HT-29 (cell line): ENCODE results near the gene CTSC. TPM values are rescaled to one million over a fixed set of nuclear protein-coding genes. Genes with fewer than 3 reads are reported as not detected.

ENCODE experiments used
- DNase-seq: peaks from one replicate; pipeline ENCODE4 v3.0.0-alpha.2; 2015; ENCODE audit warnings: low spot score
- total RNA-seq: library from RNA; depleted of rRNA; stranded (reverse); fragments of >200 nt; shearing (Covaris generic); gene quantifications from 2 replicates; pipeline ENCODE4 v1.2.3, GENCODE V29; 2014

CTSC gene
- total RNA-seq, 1 experiment from 2014 or later = 91.1 TPM

- no peak for DNase-seq
Measured at GRCh38 chr11:88320149-88320559, 17.4 kb downstream of the CTSC start.

- no peak for DNase-seq
Measured at GRCh38 chr11:88318017-88318416, 19.5 kb downstream of the CTSC start.

DNA sequence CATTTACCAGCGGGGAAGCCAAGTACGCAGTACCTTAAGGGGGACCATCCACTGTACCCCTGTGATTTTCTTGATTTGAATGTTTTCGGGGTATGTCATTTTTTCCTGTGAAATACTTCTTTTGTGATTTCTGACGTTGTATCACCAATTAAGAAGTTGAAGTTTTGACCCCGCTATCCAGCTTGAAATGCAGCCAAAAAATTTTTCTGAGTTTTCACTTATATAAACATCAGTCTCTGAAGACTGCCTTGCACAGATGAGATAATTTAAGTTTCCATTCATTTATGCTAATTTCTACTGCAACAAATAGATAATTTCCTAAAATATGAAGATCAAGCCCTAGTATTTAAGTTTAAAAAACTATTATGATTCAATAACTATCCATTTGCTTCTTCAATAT lies 20.0 kb downstream of the CTSC start:
- no peak for DNase-seq

- no peak for DNase-seq
Measured at GRCh38 chr11:88315981-88316441, 21.5 kb downstream of the CTSC start.

DNA sequence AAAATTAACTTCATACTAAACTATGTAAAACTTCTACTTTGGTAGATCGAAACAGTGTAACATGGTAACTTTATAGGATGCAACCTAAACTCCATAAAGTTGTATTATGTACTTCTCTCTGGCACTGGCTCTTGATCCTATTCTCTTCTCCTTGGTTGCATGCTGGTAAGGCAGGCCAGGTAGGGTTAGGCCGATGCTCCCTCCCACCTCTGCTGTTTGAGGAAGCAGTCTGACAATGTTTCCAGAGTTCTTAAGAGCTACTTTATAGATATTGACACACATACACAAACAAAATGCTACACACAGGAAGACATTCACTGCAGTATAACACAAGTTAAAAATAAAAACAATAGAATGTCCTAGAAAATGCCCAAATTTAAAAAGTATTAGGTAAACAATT lies 22.5 kb downstream of the CTSC start:
- no peak for DNase-seq

DNA sequence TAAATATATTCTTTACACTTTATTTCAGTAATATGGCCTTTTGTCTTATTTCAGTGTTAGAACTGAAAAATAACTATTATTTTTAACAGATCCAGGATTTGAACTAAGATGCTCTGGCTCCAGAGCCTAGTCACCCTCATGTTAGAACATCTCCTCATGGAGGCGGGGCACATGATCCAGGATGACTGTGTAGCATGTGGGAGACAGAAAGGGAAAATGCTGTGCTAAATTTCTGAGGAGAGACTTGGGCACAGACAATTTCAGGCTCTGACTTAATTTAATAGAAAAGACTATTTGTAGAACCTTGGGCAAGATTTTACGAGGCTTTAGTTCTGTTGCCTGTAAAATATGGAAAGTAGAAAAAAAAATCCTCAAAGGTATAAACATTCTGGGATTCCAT lies 24.1 kb downstream of the CTSC start:
- DNase-seq = no peak

DNA sequence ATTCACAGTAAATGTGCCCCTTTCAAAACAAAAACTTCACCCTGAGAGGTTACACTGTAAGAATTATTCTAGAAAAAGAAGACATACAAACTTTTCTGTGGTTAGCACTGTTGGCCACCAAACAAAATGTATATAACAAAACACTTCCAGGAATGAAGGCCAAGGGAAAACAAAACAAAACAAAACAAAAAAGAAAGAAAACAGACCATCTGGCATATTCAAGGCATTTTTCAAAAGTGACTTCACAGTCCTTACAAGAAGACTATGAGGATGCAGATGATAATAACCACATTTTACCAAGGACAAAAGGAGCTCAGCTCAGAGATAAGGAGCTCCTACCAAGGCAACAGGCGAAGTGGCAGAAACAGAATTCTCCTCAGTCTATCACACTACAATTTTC lies 24.9 kb downstream of the CTSC start:
- no peak for DNase-seq

DNA sequence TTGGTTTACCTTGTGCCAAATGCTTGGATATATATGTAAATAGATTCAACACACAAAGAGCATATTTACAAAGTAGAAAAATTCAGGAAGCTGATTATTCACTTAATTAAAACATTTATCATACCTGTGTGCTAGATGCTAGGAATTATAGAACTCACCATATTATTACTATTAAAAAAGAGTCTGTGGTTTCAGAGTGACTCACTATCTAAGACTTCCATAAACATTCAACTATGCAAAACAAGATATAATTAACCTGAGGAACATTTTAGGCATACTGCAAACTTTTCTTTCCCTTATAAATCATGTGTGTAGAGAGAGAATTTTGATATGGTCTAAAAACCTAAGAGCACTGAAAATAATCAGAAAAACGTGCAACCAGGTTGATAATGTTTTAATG lies 27.3 kb downstream of the CTSC start:
- DNase-seq = no peak

DNA sequence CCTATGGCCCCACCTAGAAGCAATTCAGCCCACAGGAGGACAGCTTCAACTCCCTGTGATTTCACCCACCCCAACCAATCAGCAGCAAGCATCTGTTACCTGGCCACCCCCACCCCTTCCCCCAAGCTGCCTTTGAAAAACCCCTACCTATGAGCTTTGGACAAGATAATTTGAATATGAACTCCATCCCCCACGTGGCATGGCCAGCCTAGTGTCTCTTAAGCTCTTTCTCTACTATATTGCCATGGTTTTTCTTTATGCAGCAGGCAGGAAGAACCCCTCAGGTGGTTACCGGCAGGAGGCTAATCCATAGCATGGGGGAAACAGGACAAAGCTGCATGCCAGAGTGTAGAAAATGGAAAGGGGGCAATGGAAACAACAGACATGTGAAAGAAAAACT lies 29.0 kb downstream of the CTSC start:
- no peak for DNase-seq

GRCh38 chr11:88307749-88308425 lies 29.6 kb downstream of the CTSC start:
- no peak for DNase-seq

DNA sequence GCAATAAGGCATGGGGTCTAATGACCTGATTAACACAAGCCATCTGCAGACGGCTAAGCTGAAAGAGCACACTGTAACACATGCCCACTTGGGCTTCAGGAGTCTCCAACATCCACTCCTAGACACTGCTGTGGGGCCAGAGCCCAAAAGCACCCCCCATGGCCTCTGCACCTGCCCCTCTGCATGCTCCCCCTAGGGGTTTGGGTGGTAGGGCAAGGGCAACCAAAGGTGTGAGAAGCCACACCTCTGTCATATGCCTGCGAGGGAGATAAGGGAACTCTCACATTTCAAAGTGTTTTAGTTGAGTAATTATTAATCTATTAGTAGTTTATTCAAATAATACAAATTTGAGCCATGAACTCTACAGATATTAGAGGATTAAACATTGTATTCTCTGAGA lies 30.8 kb downstream of the CTSC start:
- DNase-seq = no peak

DNA sequence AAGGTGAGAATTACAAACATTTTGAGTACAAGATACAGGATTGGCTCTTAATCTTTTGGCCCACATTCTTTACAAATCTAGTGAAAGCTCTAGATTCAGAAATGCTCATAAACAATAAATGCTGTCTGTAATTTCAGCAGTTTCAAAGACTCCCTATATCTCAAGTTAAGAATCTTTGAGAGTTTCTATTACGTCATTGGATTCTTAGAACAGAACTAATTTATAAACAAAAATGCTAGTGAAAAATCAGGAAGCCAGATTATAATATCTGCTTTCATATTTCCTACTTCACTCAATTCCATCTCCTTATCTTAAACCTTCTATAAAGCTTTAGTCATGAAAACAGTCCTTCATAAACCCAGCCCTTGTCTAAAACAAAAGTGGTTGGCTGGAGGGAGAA lies 32.1 kb downstream of the CTSC start:
- no peak for DNase-seq

DNA sequence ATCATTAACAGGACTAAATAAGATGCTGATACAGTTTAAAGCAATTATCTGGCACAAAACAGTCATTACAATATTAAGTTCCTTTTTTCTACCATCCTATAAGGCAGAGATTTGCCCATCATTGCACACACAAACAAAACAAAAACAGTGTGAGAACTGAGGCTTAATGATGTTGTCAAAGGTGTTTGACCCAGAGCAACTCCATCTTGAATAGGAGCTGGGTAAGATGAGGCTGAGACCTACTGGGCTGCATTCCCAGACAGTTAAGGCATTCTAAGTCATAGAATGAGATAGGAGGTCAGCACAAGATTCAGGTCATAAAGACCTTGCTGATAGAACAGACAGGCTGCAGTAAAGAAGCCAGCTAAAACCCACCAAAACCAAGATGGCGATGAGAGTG lies 33.2 kb downstream of the CTSC start:
- DNase-seq = no peak

DNA sequence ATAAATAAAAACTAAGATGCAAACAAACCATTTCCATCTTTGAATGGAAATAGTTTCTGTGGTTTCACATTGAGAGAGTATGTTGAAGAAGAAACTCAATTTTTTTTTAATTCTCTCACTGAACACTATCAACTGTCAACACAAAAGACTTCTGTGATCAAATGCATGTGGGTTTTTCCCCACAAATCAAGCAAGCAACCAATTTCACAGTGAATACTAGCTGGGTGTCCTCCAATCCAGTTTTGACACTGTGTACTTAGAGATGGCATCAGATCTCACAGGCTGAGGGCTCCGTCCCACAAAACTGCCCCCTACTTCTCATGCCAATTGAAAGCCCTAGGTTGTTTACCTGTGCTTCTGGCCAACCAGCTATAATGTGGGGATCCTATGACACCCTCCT lies 34.5 kb downstream of the CTSC start:
- DNase-seq = no peak

GRCh38 chr11:88301488-88302140 lies 35.9 kb downstream of the CTSC start:
- no peak for DNase-seq

DNA sequence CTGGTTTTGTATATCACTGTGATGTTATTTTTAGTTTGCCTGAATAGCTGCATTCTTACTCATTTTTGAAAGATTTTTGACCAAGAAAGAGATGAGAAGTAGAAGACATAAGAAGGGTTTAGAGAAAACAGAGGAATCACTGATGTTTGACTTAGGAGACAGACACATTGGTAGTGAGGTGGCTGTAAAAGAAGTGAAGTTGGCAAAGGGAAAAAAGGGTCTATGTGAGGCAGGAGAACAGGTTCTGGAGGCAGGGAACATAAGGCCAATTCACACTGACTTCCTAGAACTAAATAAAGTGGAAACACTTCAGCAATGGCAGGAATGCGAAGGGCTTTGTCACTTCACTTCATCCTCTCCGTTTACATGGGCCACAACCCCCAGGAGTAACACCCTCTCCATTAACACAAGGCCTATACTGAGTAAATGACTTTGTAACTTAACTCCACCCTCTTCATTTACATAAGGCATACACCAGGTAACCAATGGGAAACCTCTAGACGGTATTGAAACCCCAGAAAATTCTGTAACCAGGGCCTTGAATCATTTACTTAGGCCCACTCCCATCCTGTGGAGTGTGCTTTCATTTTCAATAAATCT lies 36.5 kb downstream of the CTSC start:
- DNase-seq = no peak

DNA sequence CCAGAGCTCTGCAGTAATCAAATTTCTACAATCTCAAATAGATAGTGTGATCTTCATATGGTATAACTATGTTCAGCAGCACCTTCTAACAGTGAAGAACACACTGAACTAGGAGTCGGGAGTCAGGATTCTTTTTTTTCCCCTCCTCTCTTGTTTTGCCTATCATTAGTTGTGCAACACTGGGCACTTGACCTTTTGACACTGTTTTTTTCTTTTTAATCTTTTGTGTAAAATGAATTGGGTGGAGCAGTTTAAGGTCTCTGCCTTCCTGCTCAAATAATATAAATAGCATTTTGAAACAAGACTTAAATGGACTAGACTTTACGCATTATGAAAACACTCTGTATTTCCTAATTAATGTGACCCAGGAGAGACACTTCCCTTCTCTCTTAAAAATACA lies 39.7 kb downstream of the CTSC start:
- peak; percentile 42 for DNase-seq

- peak; percentile 43 for DNase-seq
Measured at GRCh38 chr11:88297421-88297820, 40.1 kb downstream of the CTSC start.

- no peak for DNase-seq
Measured at GRCh38 chr11:88295028-88295427, 42.5 kb downstream of the CTSC start.

- no peak for DNase-seq
Measured at GRCh38 chr11:88293931-88294330, 43.6 kb downstream of the CTSC start.

DNA sequence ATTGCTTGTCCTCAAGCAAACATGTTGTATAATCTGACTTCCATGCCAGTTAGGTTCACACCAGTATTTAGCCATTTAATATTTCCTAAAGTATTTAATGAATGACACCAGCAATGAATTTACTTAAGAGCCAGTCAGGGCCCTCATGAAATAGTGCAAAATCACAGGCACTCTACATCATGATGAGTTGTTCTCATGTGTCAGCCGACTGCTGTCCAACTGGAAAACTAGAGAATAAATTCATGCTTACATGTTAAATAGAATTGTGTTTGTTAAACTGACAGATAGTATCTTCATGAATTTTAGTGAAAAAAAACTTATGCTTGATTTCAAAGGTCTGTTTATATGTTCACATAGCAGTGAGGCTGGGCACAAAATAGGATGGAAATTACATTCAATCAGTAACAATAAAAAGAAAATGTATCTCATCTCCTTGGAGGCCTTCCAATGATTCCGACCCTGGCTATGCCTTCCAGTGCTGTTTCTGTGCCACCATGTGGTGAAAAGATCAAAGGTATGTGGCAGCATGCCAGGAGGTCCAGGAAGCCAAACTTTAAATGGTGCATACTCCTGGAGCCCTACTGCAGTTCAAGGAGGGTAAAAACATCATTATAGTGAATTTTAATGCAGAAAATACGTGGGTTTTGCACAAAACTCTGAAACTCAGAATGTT lies 45.2 kb downstream of the CTSC start:
- DNase-seq = peak; percentile 72

GRCh38 chr11:88288560-88288959 lies 49.0 kb downstream of the CTSC start:
- DNase-seq = no peak
